ENCODE measurements around the gene TAF11L12.
"Not testable (repeated sequence)": the region's sequence is repeated elsewhere in the genome, so short reads cannot be mapped to it uniquely, and the experiment has no call there.

Gene TAF11L12

DNA sequence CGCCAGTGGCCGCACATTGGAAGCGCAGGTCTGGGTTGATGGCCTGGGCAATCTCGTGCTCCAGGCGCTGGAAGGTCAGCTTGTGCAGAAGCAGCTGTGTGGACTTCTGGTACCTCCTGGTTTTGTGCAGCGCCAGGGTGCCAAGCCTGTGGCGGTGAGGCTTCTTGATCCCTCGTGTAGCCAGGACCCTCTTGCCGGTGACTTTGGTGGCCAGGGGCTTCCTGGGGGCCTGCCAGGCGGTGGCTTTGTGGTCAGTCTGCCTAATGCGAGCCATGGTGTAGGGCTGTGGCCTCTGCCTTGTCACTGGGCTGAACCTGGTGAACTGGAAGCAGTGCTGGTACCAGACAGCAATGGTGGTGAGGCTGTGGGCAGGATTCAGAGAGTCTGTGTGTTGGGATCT, 15.5 kb downstream of the TAF11L12 start:
- no peak for TF ChIP-seq CTCF (conservative IDR thresholded peaks at IDR 0.05; ENCODE audit: low read depth, low read length)
- no peak overlapping the region for H3K4me3 ChIP-seq (ENCODE audit: low read depth, low read length)
- no peak for DNase-seq (ENCODE audit: low read depth)

DNA sequence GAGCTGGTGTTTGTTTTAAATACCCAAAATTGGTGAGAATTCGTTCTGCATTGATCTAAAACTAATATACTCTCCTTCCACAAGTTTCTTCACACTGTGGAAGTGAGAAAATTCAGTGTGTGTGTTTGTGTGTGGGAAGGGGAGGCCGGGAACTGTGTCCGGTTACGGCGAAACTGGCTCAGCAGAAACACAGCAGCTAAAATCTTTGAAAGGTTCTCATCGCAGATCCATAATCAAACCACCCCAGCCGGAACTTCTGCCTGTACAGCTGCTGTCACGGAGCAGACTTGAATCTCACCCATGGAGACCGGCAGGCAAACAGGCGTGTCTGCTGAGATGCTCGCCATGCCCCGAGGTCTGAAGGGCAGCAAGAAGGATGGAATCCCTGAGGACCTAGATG, 21.6 kb downstream of the TAF11L12 start, which contains the start of gene TAF11L13:
Gene TAF11L13, plus strand, starts transcription at position 301 of the 400 bp plus-strand sequence.
- DNase-seq (ENCODE audit: low read depth); H3K4me3 ChIP-seq (ENCODE audit: low read depth, low read length): not testable (repeated sequence)

DNA sequence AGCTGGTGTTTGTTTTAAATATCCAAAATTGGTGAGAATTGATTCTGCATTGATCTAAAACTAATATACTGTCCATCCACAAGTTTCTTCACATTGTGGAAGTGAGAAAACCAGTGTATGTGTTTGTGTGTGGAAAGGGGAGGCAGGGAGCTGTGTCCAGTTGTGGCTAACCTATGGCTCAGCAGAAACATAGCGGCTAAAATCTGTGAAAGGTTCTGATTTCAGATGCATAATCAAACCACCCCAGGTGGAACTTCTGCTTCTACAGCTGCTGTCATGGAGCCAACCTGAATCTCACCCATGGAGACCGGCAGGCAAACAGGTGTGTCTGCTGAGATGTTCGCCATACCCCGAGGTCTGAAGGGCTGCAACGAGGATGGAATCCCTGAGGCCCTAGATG, 24.0 kb downstream of the TAF11L12 start, which contains the start of gene TAF11L14:
Gene TAF11L14, plus strand, starts transcription at position 301 of the 400 bp plus-strand sequence.
- DNase-seq (ENCODE audit: low read depth), result no peak
- no peak for TF ChIP-seq CTCF (conservative IDR thresholded peaks at IDR 0.05; ENCODE audit: low read depth, low read length)
- H3K4me3 ChIP-seq (ENCODE audit: low read depth, low read length), result no peak within 1 kb of the TSS

DNA sequence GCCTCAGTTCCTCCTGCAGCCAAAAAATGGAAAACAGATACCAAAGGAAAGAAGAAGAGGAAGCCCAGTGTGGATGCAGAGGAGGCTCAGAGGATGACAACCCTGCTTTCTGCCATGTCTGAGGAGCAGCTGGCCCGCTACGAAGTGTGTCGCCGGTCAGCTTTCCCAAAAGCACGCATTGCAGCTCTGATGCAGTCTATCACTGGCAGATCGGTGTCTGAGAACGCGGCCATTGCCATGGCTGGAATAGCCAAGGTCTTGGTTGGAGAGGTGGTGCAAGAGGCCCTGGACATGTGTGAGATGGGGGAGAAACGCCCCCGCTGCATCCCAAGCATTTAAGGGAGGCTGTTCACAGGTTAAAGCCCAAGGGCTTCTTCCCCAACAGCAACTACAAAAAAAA, 39.0 kb downstream of the TAF11L12 start:
- DNase-seq (ENCODE audit: low read depth); H3K4me3 ChIP-seq (ENCODE audit: low read depth, low read length): not testable (repeated sequence)

GRCh38 chr5:17655201-17655759, 45.1 kb downstream of the TAF11L12 start:
- DNase-seq (ENCODE audit: low read depth); H3K4me3 ChIP-seq (ENCODE audit: low read depth, low read length): not testable (repeated sequence)

GRCh38 chr5:17655921-17656320, 45.7 kb downstream of the TAF11L12 start:
- no peak for DNase-seq (ENCODE audit: low read depth)
- no peak overlapping the region for H3K4me3 ChIP-seq (ENCODE audit: low read depth, low read length)
- no peak for TF ChIP-seq CTCF (conservative IDR thresholded peaks at IDR 0.05; ENCODE audit: low read depth, low read length)
